K562 (cell line): ENCODE measurements around the gene STIM1. TPM values are rescaled to one million over a fixed set of nuclear protein-coding genes. Genes with fewer than 3 reads are reported as not detected.

ENCODE experiments used
- ATAC-seq: fragments of 200-7000 bp; cut with Tn5 transposase; 3 replicates; pipeline ENCODE4 v1.9.1; 2020; ENCODE audit warnings: moderate library complexity
- BruUV-seq: library from RNA; stranded (reverse); fragments of 400-500 nt; replicated peaks from 2 replicates; lab custom pipeline; 2021; lab: Mats Ljungman, UMichigan
- CTCF ChIA-PET: fragments of 300-600 bp; formaldehyde crosslinking; extraction: SDS; loops from one replicate; lab custom pipeline; 2021; ENCODE audit warnings: low intra/inter-chr PET ratio; lab: Yijun Ruan, JAX
- POLR2A ChIA-PET: fragments of 300-600, 350-650 bp; sonication (Branson Sonifier 250); formaldehyde crosslinking; extraction: SDS; loops from one replicate; lab custom pipeline; 2021; ENCODE audit warnings: antibody characterized with exemption, inconsistent platforms; lab: Yijun Ruan, JAX
- DNase-seq, 4 experiments: peaks; one replicate each; pipeline versions ENCODE4 v3.0.0 to v3.0.0-alpha.2; 2011 to 2018; ENCODE audit warnings: low spot score in 3 of 4, mixed read lengths in 3 of 4; ENCODE audit errors: extremely low read depth in 1 of 4
- FAIRE-seq: peaks from 2 replicates; lab custom pipeline; 2011; peaks lifted over from hg19 to GRCh38; lab: Jason Lieb, UNC
- H2AFZ ChIP-seq: 2 replicates; pipeline ENCODE4 v1.6.0; 2011; ENCODE audit warnings: low read depth, low read length, control low read depth, inconsistent platforms
- H3K27ac ChIP-seq: fragments of 200-600 bp; 3 replicates; pipeline ENCODE4 v1.8.0; 2011; ENCODE audit warnings: low read depth, mild to moderate bottlenecking, control low read depth, inconsistent platforms, low read length, moderate library complexity, mixed read lengths; ENCODE audit errors: extremely low read depth
- H3K27me3 ChIP-seq, 2 experiments: fragments of 300-600 bp in 1 of 2; 2 replicates in 1 of 2; 3 replicates in 1 of 2; pipeline versions ENCODE4 v1.6.0 to v1.8.0; 2011; ENCODE audit warnings: inconsistent platforms in 2 of 2, low read length in 2 of 2, mild to moderate bottlenecking in 1 of 2, mixed read lengths in 1 of 2, moderate library complexity in 1 of 2; ENCODE audit not compliant: control insufficient read depth in 2 of 2, insufficient read depth in 2 of 2
- H3K36me3 ChIP-seq: fragments of 300-600 bp; 3 replicates; pipeline ENCODE4 v1.8.0; 2011; ENCODE audit warnings: mild to moderate bottlenecking, low read length, inconsistent platforms; ENCODE audit not compliant: control insufficient read depth, insufficient read depth
- H3K4me1 ChIP-seq, 2 experiments: fragments of 200-600 bp in 1 of 2; replicated peaks in 1 of 2; 2 replicates in 1 of 2; 3 replicates in 1 of 2; pipeline versions ENCODE4 v1.5.1 to v1.8.0; 2011; ENCODE audit warnings: inconsistent platforms in 2 of 2, low read length in 2 of 2, mild to moderate bottlenecking in 1 of 2, mixed read lengths in 1 of 2, moderate library complexity in 1 of 2; ENCODE audit not compliant: control insufficient read depth in 2 of 2, insufficient read depth in 2 of 2
- H3K4me2 ChIP-seq: 2 replicates; pipeline ENCODE4 v1.6.1; 2011; ENCODE audit warnings: low read length, control low read depth, inconsistent platforms, mixed read lengths; ENCODE audit not compliant: insufficient read depth
- H3K4me3 ChIP-seq: fragments of 200-600 bp; sonication (generic), shearing (Covaris generic); 2 replicates; pipeline ENCODE4 v1.5.1; 2016; ENCODE audit warnings: control low read depth, inconsistent platforms
- H3K79me2 ChIP-seq: fragments of 200-600 bp; 3 replicates; pipeline ENCODE4 v1.8.0; 2011; ENCODE audit warnings: low read length, inconsistent platforms; ENCODE audit not compliant: control insufficient read depth, insufficient read depth
- H3K9ac ChIP-seq, 2 experiments: 2 replicates each; pipeline versions ENCODE4 v1.6.0 to v1.6.1; 2011; ENCODE audit warnings: low read depth in 2 of 2, low read length in 2 of 2, control low read depth in 1 of 2, inconsistent platforms in 1 of 2, mild to moderate bottlenecking in 1 of 2, mixed read lengths in 1 of 2; ENCODE audit not compliant: insufficient read depth in 1 of 2
- H3K9me1 ChIP-seq: one replicate; pipeline ENCODE4 v1.6.0; 2011; ENCODE audit warnings: inconsistent platforms, mild to moderate bottlenecking, low read length, moderate library complexity; ENCODE audit not compliant: control insufficient read depth, insufficient read depth
- H3K9me3 ChIP-seq: replicated peaks from 2 replicates; pipeline ENCODE4 v1.5.1; 2011; ENCODE audit warnings: low read depth, low read length, inconsistent platforms; ENCODE audit not compliant: control insufficient read depth, insufficient read depth
- H4K20me1 ChIP-seq: replicated peaks from 2 replicates; pipeline ENCODE4 v1.6.1; 2011; ENCODE audit warnings: low read length, inconsistent platforms, mixed read lengths; ENCODE audit not compliant: control insufficient read depth, insufficient read depth
- CGGBP1 ChIP-seq: fragments of 250-450 bp; sonication (Bioruptor Pico); IDR thresholded peaks from 2 replicates; pipeline ENCODE4 v1.9.0; 2021; ENCODE audit warnings: mild to moderate bottlenecking
- E2F3 ChIP-seq: fragments of 250-450 bp; sonication (Bioruptor Pico); IDR thresholded peaks from 2 replicates; pipeline ENCODE4 v1.4.0; 2020; ENCODE audit warnings: mild to moderate bottlenecking
- ELK3 ChIP-seq: fragments of 450-650 bp; formaldehyde crosslinking; IDR thresholded peaks from 2 replicates; pipeline ENCODE4 v1.4.0; 2020; ENCODE audit warnings: mild to moderate bottlenecking
- HNRNPLL ChIP-seq: fragments of 200-400 bp; formaldehyde crosslinking; IDR thresholded peaks from 2 replicates; pipeline ENCODE4 v1.6.1; 2017; ENCODE audit warnings: low read length, low read depth, mild to moderate bottlenecking; ENCODE audit not compliant: poor library complexity, severe bottlenecking
- ILK ChIP-seq: fragments of 450-650 bp; IDR thresholded peaks from 2 replicates; pipeline ENCODE4 v1.6.1; 2016; ENCODE audit warnings: missing genetic modification characterization, low read depth, mild to moderate bottlenecking, missing compliant biosample characterization, moderate library complexity, borderline replicate concordance
- SMARCA5 ChIP-seq: fragments of 450-650 bp; IDR thresholded peaks from 2 replicates; pipeline ENCODE4 v1.6.1; 2016
- ZFP36 ChIP-seq: fragments of 150-350 bp; IDR thresholded peaks from 2 replicates; pipeline ENCODE4 v1.6.1; 2018; ENCODE audit warnings: low read length, low read depth; ENCODE audit not compliant: partially characterized antibody
- ZFP91 ChIP-seq: sonication (generic); formaldehyde crosslinking; IDR thresholded peaks from 2 replicates; pipeline ENCODE4 v1.8.0; 2022; ENCODE audit warnings: mild to moderate bottlenecking, missing genetic modification reagents
- ZHX1 ChIP-seq: fragments of 150-350 bp; conservative IDR thresholded peaks from 2 replicates; pipeline ENCODE4 v1.6.1; 2014; ENCODE audit warnings: low read length
- ZNF184 ChIP-seq: sonication (generic); formaldehyde crosslinking; IDR thresholded peaks from 2 replicates; pipeline ENCODE4 v1.5.0; 2020; ENCODE audit warnings: missing genetic modification reagents
- ZSCAN29 ChIP-seq: fragments of 450-650 bp; IDR thresholded peaks from 2 replicates; pipeline ENCODE4 v1.6.1; 2017
- WGBS: fragments of 100-300 bp; shearing (Covaris generic); methylation state at CpG from one replicate; pipeline ENCODE4 v1.1.6; 2016; ENCODE audit warnings: low coverage, mixed read lengths; ENCODE audit not compliant: insufficient coverage; ENCODE audit errors: missing lambda C conversion rate; 5-methylcytosine and 5-hydroxymethylcytosine counted together
- in situ Hi-C: fragments of 300-500 bp; cut with MboI; formaldehyde crosslinking; loops from 4 replicates; pipeline ENCODE4 v1.15.0; 2018; ENCODE audit warnings: inconsistent platforms, mixed read lengths
- intact Hi-C: fragments of 100-400 bp; cut with micrococcal nuclease; formaldehyde crosslinking; loops from 2 replicates; pipeline ENCODE4 v1.14.2; 2022
- polyA plus RNA-seq, 8 experiments: library from polyadenylated mRNA; depleted of rRNA in 4 of 8; stranded (reverse) in 5 of 8; unstranded in 3 of 8; fragments of >200 nt; fragmentation: Nextera tagmentation in 2 of 8; fragmentation: Illumina TruSeq in 1 of 8; extraction: Ambion mirVana in 2 of 8; extraction: Trizol in 1 of 8; gene quantifications; 2 replicates each; pipeline versions ENCODE4 v1.2.1 to v1.2.3, GENCODE V29; 2011 to 2014; ENCODE audit warnings: inconsistent platforms in 1 of 8, missing spikeins in 1 of 8
- total RNA-seq, 7 experiments: library from RNA; depleted of rRNA in 6 of 7; stranded (reverse); fragments of >200 nt in 6 of 7; fragmentation: Illumina TruSeq in 2 of 7; extraction: Trizol in 2 of 7; gene quantifications; 2 replicates each; pipeline versions ENCODE4 v1.2.1 to v1.2.3, GENCODE V29; 2011 to 2021; ENCODE audit warnings: low replicate concordance in 1 of 7

The STIM1 gene
- total and polyA plus RNA-seq, 9 of the 15 experiments (the other 6 are each of a cell fraction or from before 2014, with no cell fraction given): 7.7 to 50.5 (median 22.5) TPM

GRCh38 chr11:4019891-4020290, 164.4 kb downstream of the STIM1 start:
- H3K36me3 ChIP-seq: no peaks in the 10 kb centered on the region
- FAIRE-seq: no peak
- ChIA-PET CTCF (no interaction called here), POLR2A (no interaction called here)
- no peak overlapping the region for H2AFZ ChIP-seq
- no peak for TF ChIP-seq ELK3
- TF ChIP-seq CGGBP1 (CRISPR knock-in tag): no peak
- no peak for TF ChIP-seq E2F3 (CRISPR knock-in tag)
- no peak for TF ChIP-seq ILK (tag)
- no peak for TF ChIP-seq SMARCA5
- TF ChIP-seq ZHX1: no peak
- TF ChIP-seq ZFP36: no peak
- TF ChIP-seq ZSCAN29: no peak
- no peak for TF ChIP-seq ZNF184 (CRISPR knock-in tag)
- TF ChIP-seq ZFP91 (CRISPR knock-in tag): no peak
- no peak for TF ChIP-seq HNRNPLL
- no peaks in the 10 kb centered on the region for H3K9me3 ChIP-seq
- in situ Hi-C loops: no loop called here
- peaks cover 9 to 11% of the 10 kb centered on the region in 2 experiments; a peak in 3 of 5 replicates for H3K4me1 ChIP-seq
- no peak overlapping the region for H3K4me3 ChIP-seq
- no peak overlapping the region for H3K9ac ChIP-seq
- H3K4me2 ChIP-seq: no peak overlapping the region
- DNase-seq: no peak
- no peak for ATAC-seq
- H4K20me1 ChIP-seq: no peaks in the 10 kb centered on the region; the same call in 1 of the 2 replicates
- intact Hi-C loops: no loop called here
- H3K27me3 ChIP-seq: no peaks in the 10 kb centered on the region
- peaks cover 12% of the 10 kb centered on the region for H3K79me2 ChIP-seq
- H3K9me1 ChIP-seq: no peaks in the 10 kb centered on the region
- WGBS: 56% methylated on average over 3 of the region's 3 CpGs
- no TSS peak for BruUV-seq
- H3K27ac ChIP-seq: no peak overlapping the region
